NOMO-1 treated with DMSO at 0.1 percent for 48 hours (cell line): ENCODE measurements around the gene CAPN6.

ENCODE experiments used
- DNase-seq: peaks from one replicate; lab custom pipeline; 2025; ENCODE audit not compliant: unreplicated experiment; lab: John Stamatoyannopoulos, UW

Gene CAPN6

DNA sequence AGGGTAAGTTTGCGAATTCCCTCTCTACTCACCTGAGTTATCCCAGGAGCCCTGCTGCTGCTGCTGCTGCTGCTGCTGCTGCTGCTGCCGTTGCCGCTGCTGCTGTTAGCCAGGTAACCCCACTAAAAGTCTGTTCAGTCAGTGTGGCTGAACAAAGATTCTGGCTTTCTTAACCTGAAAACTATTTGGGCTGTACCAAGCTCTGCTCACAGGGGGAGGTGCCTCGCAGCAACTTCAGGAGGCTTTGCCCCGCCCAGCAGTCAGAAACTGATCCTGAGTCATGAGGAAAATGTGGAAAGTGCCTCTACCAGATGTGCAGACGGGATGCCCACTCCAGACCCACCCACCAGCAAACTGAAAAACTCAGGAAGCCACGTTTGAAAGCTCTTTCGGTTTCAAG, at the start of gene CAPN6:
Gene CAPN6, minus strand, starts transcription at position 145 of the 400 bp plus-strand sequence. CDS start 6,547 bp downstream, outside the sequence.
- no peak for DNase-seq

- no peak for DNase-seq
Measured at GRCh38 chrX:111319451-111319850, 49.2 kb upstream of the CAPN6 start.

GRCh38 chrX:111318901-111319300, 48.6 kb upstream of the CAPN6 start:
- no peak for DNase-seq

DNA sequence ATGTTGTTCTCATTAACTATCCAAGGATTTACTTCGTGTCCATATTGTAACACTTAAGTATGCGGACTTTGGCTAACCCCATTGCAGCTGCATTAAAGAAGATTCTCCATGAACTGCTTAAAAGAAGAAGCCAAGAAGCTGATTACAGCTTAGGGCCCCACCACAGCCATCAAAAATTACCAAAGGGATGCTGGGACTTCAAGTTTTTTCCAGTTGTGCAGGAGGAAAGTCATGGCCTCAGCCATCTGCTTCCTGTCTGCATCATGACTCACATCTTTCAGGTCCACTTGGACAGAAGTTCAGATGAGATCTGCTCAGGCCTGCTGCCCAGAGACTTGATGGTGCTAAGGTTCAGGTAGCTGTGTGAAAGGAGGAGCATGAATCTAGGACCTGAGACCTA, 38.8 kb upstream of the CAPN6 start:
- DNase-seq, result no peak

DNA sequence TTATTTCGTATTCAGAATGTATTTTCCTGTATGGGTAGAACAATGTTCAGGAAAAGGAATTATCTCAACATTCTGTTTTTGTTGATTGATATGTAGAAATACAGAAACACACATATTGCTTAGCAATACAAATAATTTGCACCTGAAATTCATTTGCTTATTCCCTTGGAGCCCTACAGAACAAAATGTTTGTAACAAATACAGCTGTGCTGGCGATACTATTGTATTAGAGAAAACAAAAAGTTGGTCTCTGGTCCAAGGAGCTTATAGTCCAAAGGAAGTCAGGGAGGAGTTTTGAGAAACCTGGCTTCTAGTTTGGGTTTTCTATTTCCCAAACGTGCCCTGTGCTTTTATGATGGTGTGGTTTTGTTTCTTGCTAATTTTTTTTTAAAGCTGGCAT, 37.8 kb upstream of the CAPN6 start:
- DNase-seq, result no peak

DNA sequence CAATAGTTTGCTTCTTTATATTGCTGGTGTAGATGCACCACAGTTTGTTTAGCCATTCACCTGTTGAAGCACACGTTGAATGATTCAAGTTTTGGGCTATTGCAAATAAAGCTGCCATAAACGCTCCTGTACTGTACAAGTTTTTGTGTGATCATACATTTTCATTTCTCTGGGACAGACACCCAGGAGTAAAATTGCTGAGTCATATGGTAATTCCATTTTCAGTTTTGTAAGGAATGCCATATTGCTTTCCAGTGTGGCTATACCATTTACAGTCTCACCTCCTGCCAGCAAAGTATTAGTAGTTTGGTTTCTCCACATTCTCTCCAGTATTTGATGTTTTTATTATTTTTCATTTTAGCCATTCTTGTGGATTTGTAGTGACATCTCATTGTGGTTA, 32.0 kb upstream of the CAPN6 start:
- no peak for DNase-seq

DNA sequence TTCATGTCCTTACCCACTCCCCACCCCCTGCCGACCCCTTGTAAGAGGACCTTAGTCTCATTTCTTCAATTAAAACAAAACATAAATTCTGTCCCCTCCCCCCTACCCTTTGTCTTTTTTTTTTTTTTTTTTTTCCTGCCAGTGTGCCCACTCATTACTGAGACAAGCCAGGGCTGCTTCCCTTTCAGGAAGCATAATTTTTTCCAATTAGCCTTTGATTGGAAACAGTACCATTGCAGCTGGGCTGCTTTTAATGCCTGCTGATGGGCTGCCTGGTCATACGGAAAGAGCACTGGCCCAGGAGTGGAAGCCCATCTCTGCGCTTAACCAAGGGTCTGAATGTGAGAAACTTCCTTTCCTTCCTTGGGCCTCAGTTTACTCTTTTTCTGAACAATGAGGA, 18.6 kb upstream of the CAPN6 start:
- no peak for DNase-seq

- no peak for DNase-seq
Measured at GRCh38 chrX:111284631-111285293, 14.5 kb upstream of the CAPN6 start.

GRCh38 chrX:111283446-111283845, 13.2 kb upstream of the CAPN6 start:
- no peak for DNase-seq

DNA sequence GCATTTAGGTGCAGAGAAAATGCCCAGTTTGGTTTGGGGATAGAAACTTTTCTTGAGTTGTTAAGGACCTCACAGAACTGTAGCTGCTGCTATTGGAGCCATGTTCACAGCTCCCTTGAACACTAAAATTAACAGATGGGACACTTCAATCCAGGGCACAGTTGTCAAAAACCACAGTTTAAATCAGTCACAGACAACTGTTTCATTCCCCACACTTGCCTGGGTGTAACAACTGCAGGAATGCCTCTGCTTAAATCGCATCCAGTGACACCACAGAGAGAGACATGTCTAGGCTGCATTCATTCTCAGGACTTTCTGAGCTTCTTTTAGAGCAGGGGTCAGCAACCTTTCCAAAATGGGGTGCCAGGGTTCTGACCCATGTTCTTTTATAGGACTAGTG, 12.7 kb upstream of the CAPN6 start:
- DNase-seq, result no peak

DNA sequence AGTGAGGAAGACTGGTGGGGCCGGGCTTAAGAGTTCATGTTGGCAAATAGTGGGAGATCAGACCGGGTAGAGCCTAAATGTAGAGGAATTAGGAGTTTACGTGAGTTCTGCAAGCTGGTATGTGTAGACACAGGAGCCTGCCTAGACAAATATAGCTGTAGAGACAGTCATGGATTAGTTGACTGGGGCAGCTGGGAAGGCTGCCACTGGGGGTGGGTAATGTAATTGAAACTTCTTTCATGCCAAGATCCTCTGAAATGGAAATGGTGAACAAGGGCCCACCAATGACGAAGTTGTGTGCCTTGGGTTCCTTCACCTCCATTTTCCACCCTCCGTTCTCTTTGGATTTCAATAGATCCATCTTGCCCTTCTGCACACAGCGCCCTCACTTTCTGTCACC, 11.9 kb upstream of the CAPN6 start:
- no peak for DNase-seq

DNA sequence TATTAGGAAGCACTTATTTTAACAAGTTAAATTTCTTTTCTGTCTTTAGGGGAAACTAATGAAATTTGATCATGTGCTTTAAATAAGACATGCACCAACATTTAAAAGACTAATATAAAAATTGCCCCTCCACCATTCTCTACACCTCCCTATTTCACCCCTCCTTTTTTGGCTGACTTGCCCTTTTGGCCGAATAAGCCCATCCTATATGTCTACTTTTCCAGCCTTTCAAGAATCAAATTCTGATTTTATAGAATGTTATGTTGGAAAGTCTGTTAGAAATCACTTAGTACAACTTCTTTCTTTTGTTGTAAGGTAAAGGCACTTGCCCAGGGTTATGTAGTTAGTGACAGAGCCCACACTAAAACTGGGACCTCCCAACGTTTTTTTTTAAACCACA, 1.8 kb downstream of the CAPN6 start:
- no peak for DNase-seq

DNA sequence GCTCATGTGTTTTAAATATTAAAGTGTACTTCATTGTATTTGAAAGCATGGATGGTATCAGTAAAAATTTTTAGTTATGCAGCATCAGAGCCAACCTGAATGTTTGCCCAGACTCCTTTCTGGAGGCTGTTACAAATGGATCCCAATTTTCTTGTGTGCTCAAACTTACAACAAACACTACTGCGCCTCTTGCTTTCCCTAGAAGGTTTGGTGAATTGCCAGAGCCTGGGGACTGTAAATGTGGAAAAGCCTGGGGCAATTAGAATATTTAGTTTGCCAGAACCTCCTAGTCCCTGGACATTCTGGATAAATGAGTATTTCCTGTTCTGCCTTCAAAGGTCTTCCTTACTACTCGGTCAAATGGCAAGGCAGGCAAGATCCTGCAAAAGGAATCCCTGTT, 4.8 kb downstream of the CAPN6 start:
- no peak for DNase-seq

- DNase-seq, result no peak
Measured at GRCh38 chrX:111264385-111264784, 5.9 kb downstream of the CAPN6 start.

DNA sequence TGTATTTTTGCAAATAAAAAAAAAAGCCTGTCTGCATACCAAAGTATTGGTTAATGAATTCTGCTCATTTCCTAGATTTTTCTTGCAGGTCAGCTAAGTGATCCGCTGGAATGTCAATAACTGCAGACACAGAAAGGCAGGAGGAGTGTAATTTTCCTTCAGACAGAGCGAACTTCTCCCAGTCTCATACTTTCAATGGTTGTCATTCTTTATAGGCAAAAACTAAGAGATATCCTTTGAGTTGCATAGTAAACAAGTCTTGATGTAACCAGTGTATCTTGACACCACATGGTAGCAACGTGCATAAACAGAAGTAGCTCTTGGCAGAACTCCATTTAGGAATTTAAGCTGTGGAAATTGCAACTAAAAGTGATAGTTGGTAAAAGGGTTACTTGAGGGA, 8.2 kb downstream of the CAPN6 start:
- DNase-seq, result no peak

DNA sequence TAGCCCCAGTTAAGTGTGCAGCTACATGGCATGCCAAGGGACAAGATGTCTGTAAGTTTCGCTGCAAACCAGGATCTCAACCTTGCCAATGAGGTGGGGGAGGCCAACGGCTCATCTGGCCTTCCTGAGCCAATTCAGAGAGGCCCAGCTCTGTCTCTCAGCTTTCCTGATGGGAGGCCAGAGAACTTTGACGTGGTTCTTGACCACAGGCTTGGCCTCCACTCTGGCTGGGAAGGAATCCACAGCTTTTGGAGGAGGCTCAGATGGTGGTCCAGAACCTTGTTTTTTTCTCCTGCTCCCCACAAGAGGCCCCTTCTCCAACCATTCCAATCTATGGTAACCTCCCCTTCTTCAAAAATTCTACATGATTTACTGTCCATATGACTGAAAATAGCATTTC, 9.8 kb downstream of the CAPN6 start:
- no peak for DNase-seq

- no peak for DNase-seq
Measured at GRCh38 chrX:111259559-111259958, 10.7 kb downstream of the CAPN6 start.

DNA sequence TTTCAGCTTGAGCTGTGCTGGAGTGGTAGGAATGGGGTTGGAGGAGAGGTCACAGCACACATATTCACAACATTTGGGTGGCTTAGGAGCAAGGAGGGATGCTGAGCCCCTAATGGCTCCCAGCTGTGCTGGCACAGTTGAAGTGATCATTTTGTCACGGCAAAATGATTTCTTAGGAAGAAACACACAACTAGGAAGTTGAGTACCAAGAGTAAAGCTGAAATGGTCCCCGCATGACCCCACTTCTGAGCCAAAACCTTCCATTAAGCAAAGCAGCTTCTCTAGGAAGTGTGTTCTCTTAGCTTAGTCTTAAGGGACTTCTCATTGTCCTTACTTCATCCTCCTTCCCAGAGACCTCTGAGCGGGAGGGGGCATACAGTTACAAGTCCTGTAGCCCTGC, 12.6 kb downstream of the CAPN6 start:
- DNase-seq, result no peak

DNA sequence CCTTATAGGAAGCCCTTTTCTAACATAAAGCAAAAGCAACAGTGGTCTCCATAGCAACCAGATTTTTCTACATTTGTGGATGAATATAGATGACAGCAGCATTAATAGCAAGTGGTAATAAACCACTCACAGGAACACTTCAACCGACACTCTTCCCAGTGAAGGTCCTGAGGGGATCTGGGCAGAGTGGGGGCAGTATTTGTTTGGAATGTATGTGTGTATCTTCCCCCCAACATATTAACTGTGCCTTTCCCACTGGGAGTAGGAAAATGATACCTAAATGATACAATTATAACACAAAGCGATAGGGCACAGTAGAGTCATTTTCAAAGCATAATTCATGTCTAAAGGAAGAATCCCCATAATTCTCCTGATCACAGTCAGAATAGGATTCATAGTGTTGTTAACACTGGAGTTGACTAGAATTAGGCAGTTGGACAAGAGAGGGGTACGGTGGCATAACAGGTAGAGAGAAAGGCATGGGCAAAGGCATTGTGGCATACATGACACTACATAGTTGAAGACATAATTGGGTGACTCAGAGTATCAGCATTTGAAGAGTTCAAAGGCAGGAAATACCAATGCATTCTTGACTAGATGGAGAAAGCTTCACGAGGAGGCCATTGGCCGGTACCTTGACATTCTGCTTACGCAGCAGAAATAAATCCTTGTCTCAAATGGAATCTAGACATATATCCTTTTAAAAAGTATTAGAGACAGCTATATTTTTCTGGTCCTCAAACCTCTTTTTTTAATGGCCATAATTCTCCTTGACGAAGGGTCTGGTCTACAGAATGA, 15.2 kb downstream of the CAPN6 start:
- DNase-seq, result no peak

DNA sequence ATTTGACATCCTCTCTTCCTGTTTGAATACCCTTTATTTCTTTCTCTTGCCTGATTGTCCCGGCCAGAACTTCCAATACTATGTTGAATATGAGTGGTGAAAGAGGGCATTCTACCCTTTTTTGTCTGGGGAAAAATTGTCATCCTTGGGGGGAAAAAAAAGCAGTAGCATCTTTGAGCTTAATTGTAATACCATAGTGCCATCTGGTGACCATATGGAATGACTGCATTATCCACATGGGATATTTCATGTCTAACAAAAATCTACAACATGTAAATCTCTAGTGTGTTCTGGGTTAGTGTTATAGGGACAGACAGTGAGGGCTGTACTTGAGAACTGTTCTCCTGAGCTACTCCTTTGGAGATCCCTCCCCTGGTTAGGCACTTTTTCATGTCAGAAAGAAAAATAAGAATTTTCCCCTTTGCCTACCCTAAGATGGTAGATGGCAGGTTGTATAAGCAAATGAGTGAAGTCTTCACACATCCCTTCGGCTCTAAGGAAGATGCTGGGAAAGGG, 26.0 kb downstream of the CAPN6 start:
- DNase-seq, result peak; percentile 2

- DNase-seq, result no peak
Measured at GRCh38 chrX:111216293-111216801, 53.9 kb downstream of the CAPN6 start.

DNA sequence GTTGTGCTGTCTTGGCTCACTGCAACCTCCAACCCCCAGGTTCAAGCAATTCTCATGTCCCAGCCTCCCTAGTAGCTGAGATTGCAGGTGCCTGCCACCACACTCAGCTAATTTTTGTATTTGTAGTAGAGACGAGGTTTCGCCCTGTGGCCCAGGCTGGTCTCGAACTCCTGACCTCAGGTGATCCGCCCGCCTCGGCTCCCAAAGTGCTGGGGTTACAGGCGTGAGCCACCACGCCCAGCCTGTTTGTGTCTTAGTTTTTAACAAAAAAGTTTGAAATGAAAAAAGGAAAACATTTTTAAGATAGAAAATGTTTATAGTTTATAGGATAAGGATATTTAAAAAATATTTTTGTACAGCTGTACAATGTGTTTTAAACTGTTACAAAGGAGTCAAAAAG, 62.4 kb downstream of the CAPN6 start:
- no peak for DNase-seq
